Mammary epithelial cell (primary cell): ENCODE results near the gene UBE2J1.

Experiments used
- EZH2 ChIP-seq: IDR thresholded peaks from 2 replicates; pipeline ENCODE4 v1.6.1; 2012; ENCODE audit warnings: low read length, inconsistent platforms, borderline replicate concordance
- TF ChIP-seq, protein P1 (sequence below), 2 donors: IDR thresholded peaks in 1 of 2; conservative IDR thresholded peaks in 1 of 2; 2 replicates each; pipeline ENCODE4 v1.5.1; 2011 to 2012; ENCODE audit warnings: inconsistent platforms in 2 of 2, low read length in 2 of 2, mild to moderate bottlenecking in 2 of 2, control low read depth in 1 of 2, low read depth in 1 of 2; ENCODE audit not compliant: insufficient read depth in 1 of 2; ENCODE audit errors: extremely low read depth in 1 of 2

DNA sequence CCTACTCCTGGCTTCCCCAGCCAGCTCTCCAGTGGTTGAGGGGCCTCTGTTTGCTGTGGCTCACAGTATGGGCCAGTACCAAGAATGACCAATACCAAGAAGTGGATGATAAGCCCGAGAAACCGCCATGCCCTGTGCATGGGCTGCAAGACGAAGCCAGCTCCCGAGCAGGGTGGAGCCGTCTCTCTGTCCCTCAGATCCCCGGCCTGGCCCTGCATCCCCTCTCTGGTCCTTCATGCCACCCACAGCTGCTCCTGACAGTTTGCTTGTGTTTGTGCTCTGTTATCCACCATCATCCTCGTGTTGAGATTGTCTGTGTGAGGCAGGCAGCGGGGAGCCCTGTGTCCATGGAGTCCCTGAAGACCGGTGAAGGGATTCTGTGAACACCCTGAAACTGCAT, 73.6 kb downstream of the UBE2J1 start:
- TF ChIP-seq, protein P1, sequence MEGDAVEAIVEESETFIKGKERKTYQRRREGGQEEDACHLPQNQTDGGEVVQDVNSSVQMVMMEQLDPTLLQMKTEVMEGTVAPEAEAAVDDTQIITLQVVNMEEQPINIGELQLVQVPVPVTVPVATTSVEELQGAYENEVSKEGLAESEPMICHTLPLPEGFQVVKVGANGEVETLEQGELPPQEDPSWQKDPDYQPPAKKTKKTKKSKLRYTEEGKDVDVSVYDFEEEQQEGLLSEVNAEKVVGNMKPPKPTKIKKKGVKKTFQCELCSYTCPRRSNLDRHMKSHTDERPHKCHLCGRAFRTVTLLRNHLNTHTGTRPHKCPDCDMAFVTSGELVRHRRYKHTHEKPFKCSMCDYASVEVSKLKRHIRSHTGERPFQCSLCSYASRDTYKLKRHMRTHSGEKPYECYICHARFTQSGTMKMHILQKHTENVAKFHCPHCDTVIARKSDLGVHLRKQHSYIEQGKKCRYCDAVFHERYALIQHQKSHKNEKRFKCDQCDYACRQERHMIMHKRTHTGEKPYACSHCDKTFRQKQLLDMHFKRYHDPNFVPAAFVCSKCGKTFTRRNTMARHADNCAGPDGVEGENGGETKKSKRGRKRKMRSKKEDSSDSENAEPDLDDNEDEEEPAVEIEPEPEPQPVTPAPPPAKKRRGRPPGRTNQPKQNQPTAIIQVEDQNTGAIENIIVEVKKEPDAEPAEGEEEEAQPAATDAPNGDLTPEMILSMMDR (conservative IDR thresholded peaks at IDR 0.05 in 1 of 2, IDR thresholded peaks at IDR 0.05 in 1 of 2; ENCODE audit: extremely low read depth in 1 of 2, insufficient read depth in 1 of 2, low read depth in 1 of 2, low read length in 2 of 2), result no peak
- TF ChIP-seq EZH2, result no peak
